Measurements from ENCODE around the gene SLC18B1.

The SLC18B1 gene

GRCh38 chr6:132746048-132746447 lies 52.4 kb downstream of the SLC18B1 start:
- DNase-seq (ENCODE audit: low read depth in 4 of 4, low spot score in 1 of 4), result no peak

- no peak for DNase-seq (ENCODE audit: low read depth in 4 of 4, low spot score in 1 of 4)
These were observed 55.9 kb downstream of the SLC18B1 start for GRCh38 chr6:132742495-132742894.

GRCh38 chr6:132741281-132741680 lies 57.2 kb downstream of the SLC18B1 start:
- DNase-seq (ENCODE audit: low read depth in 4 of 4, low spot score in 1 of 4), result no peak

GRCh38 chr6:132736239-132736638 lies 62.2 kb downstream of the SLC18B1 start:
- DNase-seq (ENCODE audit: low read depth in 4 of 4, low spot score in 1 of 4), result no peak

- DNase-seq (ENCODE audit: low read depth in 4 of 4, low spot score in 1 of 4), result no peak
These were observed 63.7 kb downstream of the SLC18B1 start for GRCh38 chr6:132734694-132735236.

GRCh38 chr6:132733814-132734213 lies 64.6 kb downstream of the SLC18B1 start:
- no peak for DNase-seq (ENCODE audit: low read depth in 4 of 4, low spot score in 1 of 4)

GRCh38 chr6:132733283-132733682 lies 65.2 kb downstream of the SLC18B1 start:
- DNase-seq (ENCODE audit: low read depth in 4 of 4, low spot score in 1 of 4), result no peak

GRCh38 chr6:132731086-132731485 lies 67.4 kb downstream of the SLC18B1 start:
- no peak for DNase-seq (ENCODE audit: low read depth in 4 of 4, low spot score in 1 of 4)

- DNase-seq (ENCODE audit: low read depth in 4 of 4, low spot score in 1 of 4), result no peak
These were observed 67.9 kb downstream of the SLC18B1 start for GRCh38 chr6:132730560-132730959.

GRCh38 chr6:132728616-132729015 lies 69.8 kb downstream of the SLC18B1 start:
- no peak for DNase-seq (ENCODE audit: low read depth in 4 of 4, low spot score in 1 of 4)

GRCh38 chr6:132726608-132726975 lies 71.8 kb downstream of the SLC18B1 start:
- DNase-seq (ENCODE audit: low read depth in 4 of 4, low spot score in 1 of 4), result no peak

GRCh38 chr6:132725947-132726607 lies 72.4 kb downstream of the SLC18B1 start:
- no peak for DNase-seq (ENCODE audit: low read depth in 4 of 4, low spot score in 1 of 4)

- DNase-seq (ENCODE audit: low read depth in 4 of 4, low spot score in 1 of 4), result no peak
These were observed 73.0 kb downstream of the SLC18B1 start for GRCh38 chr6:132725471-132725870.

- DNase-seq (ENCODE audit: low read depth in 4 of 4, low spot score in 1 of 4), result no peak
These were observed 78.5 kb downstream of the SLC18B1 start for GRCh38 chr6:132719736-132720448.

Data from stimulated activated CD4-positive, alpha-beta T cell treated with anti-CD3 and anti-CD28 coated beads, Interleukin-1b, Interleukin-23, amount 100 ng/mL, for 24 hours (primary cell).